ENCODE results near the gene MAN1C1. TPM values are rescaled to one million over a fixed set of nuclear protein-coding genes. Genes with fewer than 3 reads are reported as not detected.

MAN1C1 gene
- total and polyA plus RNA-seq, 8 donors = 4.3 to 33.9 (median 6.1) TPM

DNA sequence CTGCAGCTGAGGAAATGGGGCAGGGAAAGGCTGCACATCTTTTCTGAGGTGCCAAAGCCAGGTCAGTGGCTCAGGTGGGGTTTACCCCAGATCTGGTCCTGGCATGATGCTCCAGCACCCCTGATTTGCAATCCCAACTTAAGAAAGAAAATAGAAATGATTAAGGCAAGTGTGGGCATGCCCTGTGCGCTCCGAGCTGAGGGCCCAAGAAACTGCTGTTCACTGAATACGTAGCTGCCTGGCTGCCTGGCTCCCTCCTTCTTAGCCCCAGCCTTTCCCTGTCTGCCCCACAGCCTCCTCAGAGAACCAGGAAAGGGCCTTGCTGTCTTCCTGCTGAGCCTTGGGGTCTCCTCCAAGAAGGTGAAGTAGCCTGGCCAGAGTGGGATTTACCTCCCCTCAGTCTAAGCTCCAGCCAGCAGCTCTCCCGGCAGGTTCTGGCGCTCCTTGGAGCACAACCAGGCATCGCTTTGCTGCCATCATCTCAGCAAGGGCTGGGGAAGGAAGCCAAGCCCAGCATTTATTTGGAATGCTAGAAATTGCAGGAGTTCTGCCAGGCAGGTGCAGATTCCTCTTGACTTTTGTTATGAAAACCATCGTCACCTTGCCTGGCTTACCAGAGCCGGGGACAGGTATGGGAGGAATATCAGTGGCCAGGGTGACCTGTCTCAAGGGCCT lies 132.1 kb downstream of the MAN1C1 start:
- 45 to 69% (median 62%) methylated on average over 8 of the region's 8 CpGs for WGBS, 5 donors
- H3K27ac ChIP-seq = peak overlapping the region in 2 of 5 donors; percentile 44 to 72

DNA sequence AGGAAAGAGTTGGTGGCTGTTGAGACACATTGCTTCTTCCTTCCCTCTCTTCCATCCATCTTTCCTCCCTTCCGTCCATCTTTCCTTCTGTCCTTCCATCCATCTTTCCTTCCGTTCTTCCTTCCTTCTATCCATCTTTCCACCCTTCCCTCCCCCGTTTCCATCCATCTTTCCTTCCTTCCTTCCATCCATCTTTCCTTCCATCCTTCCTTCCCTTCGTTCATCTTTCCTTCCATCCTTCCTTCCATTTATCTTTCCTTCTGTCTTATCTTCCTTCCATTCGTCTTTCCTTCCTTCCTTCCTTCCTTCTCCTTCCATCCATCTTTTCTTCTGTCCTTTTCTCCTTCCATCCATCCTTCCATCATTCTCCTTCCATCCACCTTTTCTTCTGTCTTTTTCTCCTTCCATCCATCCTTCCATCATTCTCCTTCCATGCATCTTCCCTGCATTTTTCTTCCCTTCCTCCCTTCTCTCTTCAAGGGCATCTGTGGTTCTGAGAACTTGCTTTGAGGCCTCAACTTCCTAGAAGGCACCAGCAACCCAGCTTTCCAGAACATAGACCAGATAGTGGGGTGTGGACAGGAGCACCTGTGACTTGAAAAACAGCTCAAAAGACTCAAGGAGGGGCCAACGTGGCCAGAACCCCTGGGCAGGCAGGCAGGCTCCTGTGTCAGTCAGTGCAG lies 134.5 kb downstream of the MAN1C1 start:
- peaks cover 0 to 28% (median 11%) of the 10 kb centered on the region in 4 donors for H3K36me3 ChIP-seq
- intact Hi-C loops (cut with DNase I; ENCODE audit: low total_unique reads) = no loop called here
- DNase-seq = no peak
- 72 to 85% (median 84%) methylated on average over 6 of the region's 6 CpGs for WGBS, 5 donors
- peaks cover 0 to 33% (median 16%) of the 10 kb centered on the region in 4 donors for H3K4me1 ChIP-seq
- H3K27ac ChIP-seq = no peak overlapping the region
- H3K27me3 ChIP-seq = no peaks in the 10 kb centered on the region
- H3K4me3 ChIP-seq = no peak overlapping the region
- TF ChIP-seq EP300 (IDR thresholded peaks at IDR 0.05) (no peak), POLR2A (IDR thresholded peaks at IDR 0.05) (no peak), POLR2AphosphoS5 (IDR thresholded peaks at IDR 0.05) (no peak)
- TF ChIP-seq, protein P1, sequence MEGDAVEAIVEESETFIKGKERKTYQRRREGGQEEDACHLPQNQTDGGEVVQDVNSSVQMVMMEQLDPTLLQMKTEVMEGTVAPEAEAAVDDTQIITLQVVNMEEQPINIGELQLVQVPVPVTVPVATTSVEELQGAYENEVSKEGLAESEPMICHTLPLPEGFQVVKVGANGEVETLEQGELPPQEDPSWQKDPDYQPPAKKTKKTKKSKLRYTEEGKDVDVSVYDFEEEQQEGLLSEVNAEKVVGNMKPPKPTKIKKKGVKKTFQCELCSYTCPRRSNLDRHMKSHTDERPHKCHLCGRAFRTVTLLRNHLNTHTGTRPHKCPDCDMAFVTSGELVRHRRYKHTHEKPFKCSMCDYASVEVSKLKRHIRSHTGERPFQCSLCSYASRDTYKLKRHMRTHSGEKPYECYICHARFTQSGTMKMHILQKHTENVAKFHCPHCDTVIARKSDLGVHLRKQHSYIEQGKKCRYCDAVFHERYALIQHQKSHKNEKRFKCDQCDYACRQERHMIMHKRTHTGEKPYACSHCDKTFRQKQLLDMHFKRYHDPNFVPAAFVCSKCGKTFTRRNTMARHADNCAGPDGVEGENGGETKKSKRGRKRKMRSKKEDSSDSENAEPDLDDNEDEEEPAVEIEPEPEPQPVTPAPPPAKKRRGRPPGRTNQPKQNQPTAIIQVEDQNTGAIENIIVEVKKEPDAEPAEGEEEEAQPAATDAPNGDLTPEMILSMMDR (IDR thresholded peaks at IDR 0.05) = no peak
- H3K9me3 ChIP-seq = no peaks in the 10 kb centered on the region

More for the DNA sequence above, 132.1 kb downstream of the MAN1C1 start:
- TF ChIP-seq, protein P1 (IDR thresholded peaks at IDR 0.05) = no peak
- TF ChIP-seq POLR2AphosphoS5 (IDR thresholded peaks at IDR 0.05) (no peak), EP300 (IDR thresholded peaks at IDR 0.05) (no peak), POLR2A (IDR thresholded peaks at IDR 0.05) (no peak)
- intact Hi-C loops (cut with DNase I; ENCODE audit: low total_unique reads) = no loop called here
- H3K27me3 ChIP-seq = no peaks in the 10 kb centered on the region
- H3K36me3 ChIP-seq = peaks cover 0 to 22% (median 7%) of the 10 kb centered on the region in 4 donors
- no peak overlapping the region for H3K4me3 ChIP-seq
- no peaks in the 10 kb centered on the region for H3K9me3 ChIP-seq
- H3K4me1 ChIP-seq = peaks cover 9 to 38% (median 23%) of the 10 kb centered on the region in 4 donors
- peak in 1 of 2 donors; percentile 67 for DNase-seq

DNA sequence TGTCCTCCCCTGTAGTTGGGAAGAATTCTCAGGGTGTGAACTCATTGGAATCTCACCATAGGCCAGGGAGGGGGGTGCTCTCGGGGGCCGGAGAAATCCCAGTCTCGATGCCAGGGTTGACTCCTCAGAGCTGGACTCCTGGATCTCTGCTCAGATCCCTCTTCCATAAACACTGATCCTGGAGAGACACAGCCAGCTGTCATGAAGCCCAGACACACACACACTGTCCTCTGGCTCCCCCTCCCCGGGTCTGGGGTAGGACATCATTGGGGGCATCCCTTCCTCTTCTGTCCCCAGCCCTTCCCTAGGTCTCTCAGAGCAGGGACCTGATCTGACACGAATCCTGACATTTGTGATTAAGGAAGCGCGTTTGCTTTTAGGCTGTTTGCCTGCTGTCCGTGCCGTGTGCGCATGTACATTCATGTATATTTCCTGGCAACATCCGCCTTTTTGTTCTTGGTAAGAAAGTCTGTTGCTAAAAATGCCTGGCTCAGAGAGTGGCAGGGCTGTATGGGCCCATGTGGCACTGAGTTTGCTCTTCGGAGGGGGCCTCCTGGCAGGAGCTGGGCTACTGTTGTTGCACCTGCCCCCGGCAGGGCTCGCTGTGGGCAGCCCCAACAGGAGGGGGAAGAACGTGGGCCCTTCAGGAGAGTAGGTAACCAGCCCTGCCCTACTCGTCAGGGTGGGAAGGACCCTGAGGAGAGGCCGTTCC lies 138.0 kb downstream of the MAN1C1 start:
- H3K27ac ChIP-seq = no peak overlapping the region
- H3K36me3 ChIP-seq = peaks cover 0 to 33% (median 17%) of the 10 kb centered on the region in 4 donors
- 53 to 68% (median 61%) methylated on average over 17 of the region's 17 CpGs for WGBS, 5 donors
- H3K9me3 ChIP-seq = no peaks in the 10 kb centered on the region
- no peak overlapping the region for H3K4me3 ChIP-seq
- H3K27me3 ChIP-seq = no peaks in the 10 kb centered on the region
- intact Hi-C loops (cut with DNase I; ENCODE audit: low total_unique reads) = no loop called here
- H3K4me1 ChIP-seq = peaks cover 0 to 15% (median 9%) of the 10 kb centered on the region in 4 donors
- TF ChIP-seq, protein P1 (IDR thresholded peaks at IDR 0.05) = no peak
- peak in 1 of 2 donors; percentile 59 for DNase-seq

DNA sequence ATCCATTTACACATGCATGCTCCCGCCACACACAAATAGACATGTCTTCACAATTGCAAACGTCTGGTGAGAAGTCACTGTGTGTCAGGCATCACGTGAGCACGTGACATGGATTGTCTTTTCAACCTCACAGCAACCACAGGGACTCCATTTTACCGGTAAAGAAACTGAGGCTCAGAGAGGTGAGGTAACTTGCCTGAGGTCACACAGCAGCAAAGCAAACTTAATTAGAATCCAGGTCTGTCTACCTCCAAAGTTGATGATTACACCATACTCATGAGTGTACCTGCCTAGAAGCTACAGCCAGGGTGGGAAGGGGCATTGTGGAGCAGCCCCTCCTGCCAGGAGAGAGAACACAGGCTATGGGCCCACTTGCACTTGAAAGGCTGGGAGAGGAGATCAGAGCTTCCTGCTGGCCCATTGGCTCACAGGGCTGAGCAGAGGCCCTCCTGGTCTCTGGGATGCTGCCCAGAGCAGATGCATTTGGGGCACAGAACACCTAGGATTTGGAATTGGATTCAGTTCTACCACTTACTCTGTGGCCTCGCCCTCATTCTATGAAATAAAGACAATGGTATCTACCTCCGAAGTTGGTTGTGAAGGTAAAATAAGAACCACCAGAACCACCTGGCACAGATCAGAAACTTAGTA lies 139.0 kb downstream of the MAN1C1 start:
- Histone ChIP-seq H3K36me3 (peaks cover 0 to 37% (median 15%) of the 10 kb centered on the region in 4 donors), H3K4me1 (peaks cover 0 to 15% (median 9%) of the 10 kb centered on the region in 4 donors), H3K27ac (no peak overlapping the region), H3K9me3 (no peaks in the 10 kb centered on the region), H3K4me3 (no peak overlapping the region), H3K27me3 (no peaks in the 10 kb centered on the region)
- intact Hi-C loops (cut with DNase I; ENCODE audit: low total_unique reads) = no loop called here
- no peak for DNase-seq
- no peak for TF ChIP-seq POLR2AphosphoS5 (IDR thresholded peaks at IDR 0.05)
- TF ChIP-seq POLR2A (IDR thresholded peaks at IDR 0.05) = no peak
- TF ChIP-seq, protein P1 (IDR thresholded peaks at IDR 0.05) = no peak
- TF ChIP-seq EP300 (IDR thresholded peaks at IDR 0.05) = no peak
- WGBS, 5 donors = 87 to 93% (median 89%) methylated on average over 7 of the region's 7 CpGs
